GM20431 (cell line): ENCODE measurements around the gene TEAD1.

Source experiments
- in situ Hi-C: fragments of 300-500 bp; cut with MseI, MboI; formaldehyde crosslinking; loops from one replicate; pipeline ENCODE4 v1.15.0; 2020; ENCODE audit warnings: low sequenced_read_pairs; ENCODE audit not compliant: unreplicated experiment

The TEAD1 gene

DNA sequence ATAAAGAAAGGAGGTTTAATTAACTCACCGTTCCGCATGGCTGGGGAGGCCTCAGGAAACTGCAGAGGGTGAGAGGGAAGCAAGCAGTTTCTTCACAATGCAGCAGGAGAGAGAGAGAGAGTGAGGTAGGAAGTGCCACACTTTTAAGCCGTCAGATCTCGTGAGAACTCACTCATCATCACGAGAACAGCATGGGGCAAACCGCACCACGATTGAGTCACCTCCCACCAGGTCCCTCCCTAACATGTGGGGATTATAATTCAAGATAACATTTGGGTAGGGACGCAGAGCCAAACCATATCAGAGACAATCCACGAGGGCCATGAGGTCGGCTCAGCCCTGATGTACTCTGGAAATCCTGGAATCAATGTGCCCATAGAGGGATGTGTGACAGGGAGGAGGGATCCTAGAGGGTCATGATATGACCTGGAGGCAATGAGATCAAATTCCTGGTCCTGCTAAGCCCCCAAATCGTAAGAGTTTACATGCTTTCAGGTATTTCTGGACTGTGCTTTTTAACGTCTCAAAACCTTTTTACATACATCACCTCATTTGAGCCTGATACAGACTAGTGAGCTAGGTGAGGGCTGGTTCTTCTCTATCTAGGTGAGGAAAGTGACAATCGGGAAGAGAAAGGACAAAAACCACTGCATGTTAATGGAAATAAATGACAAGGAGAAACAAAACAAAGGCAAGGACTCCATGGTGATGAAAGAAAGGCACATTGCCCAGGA lies 315.4 kb downstream of the TEAD1 start:
- in situ Hi-C loops, result no loop called here

GRCh38 chr11:12990162-12990480 lies 315.9 kb downstream of the TEAD1 start:
- in situ Hi-C loops, result no loop called here

- in situ Hi-C loops, result no loop called here
Observed at GRCh38 chr11:12991426-12991825, 317.2 kb downstream of the TEAD1 start.

DNA sequence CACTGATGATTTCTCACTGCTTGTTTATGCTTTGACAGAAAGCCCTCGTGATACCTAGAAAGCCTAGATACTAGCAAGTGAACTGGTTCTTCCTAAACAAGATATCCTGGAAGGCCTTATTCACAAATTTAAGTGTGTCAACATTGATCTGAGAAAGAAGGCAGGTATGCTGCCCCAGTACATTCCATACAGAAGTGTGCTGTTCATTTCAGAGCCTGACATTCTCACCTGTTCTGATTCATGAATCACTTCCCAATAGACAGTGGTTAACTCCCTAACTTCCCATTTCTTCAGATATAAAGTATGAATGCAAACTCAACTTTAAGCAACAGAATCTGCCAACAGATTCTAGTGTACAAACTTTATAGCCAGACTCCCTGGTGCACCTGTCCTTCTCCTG lies 319.4 kb downstream of the TEAD1 start:
- in situ Hi-C loops, result no loop called here
